Right lobe of liver (tissue), 4 donors: ENCODE results near the gene DES.

ENCODE experiments used
- POLR2A ChIP-seq: fragments of 450-650 bp; IDR thresholded peaks from one replicate; pipeline ENCODE4 v1.6.1; 2017; ENCODE audit warnings: antibody characterized with exemption, mild to moderate bottlenecking
- TF ChIP-seq, protein P1 (sequence below), 4 donors: fragments of 200-600 bp in 3 of 4; fragments of 450-650 bp in 1 of 4; IDR thresholded peaks; one replicate each; pipeline versions ENCODE4 v1.5.1 to v1.8.0; 2016 to 2022; ENCODE audit warnings: antibody characterized with exemption in 4 of 4, mild to moderate bottlenecking in 2 of 4
- donor health status: DM: no; HTN: no; CAD: no.
- donor health status: DM: no; HTN: no; CAD: no.
- donor health status: DM: no; HTN: yes; CAD: no.

DNA sequence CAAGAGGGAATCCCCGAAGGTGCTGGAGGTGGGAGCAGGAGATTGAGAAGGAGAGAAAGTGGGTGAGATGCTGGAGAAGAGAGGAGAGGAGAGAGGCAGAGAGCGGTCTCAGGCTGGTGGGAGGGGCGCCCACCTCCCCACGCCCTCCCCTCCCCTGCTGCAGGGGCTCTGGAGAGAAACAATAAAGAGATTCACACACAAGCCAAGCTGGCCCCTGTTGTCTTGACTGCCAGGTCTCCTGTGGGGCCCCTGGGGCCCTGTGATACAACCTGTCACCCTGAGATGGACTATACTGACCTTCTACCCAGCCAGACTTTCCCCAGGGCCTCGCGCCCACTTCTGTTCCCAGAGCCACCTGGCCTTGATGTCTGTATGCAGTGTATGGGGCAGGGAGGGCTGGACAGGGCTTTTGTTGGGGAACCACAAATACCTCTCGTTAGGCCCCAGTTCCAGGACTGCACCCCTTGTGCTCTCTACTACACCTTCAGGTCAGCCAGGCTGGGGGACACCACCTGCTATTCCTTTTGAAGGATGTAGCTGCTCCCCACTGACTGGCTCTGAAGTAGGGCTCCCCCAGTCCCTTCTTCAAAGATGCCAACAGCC, 8.5 kb downstream of the DES start:
- TF ChIP-seq, protein P1, sequence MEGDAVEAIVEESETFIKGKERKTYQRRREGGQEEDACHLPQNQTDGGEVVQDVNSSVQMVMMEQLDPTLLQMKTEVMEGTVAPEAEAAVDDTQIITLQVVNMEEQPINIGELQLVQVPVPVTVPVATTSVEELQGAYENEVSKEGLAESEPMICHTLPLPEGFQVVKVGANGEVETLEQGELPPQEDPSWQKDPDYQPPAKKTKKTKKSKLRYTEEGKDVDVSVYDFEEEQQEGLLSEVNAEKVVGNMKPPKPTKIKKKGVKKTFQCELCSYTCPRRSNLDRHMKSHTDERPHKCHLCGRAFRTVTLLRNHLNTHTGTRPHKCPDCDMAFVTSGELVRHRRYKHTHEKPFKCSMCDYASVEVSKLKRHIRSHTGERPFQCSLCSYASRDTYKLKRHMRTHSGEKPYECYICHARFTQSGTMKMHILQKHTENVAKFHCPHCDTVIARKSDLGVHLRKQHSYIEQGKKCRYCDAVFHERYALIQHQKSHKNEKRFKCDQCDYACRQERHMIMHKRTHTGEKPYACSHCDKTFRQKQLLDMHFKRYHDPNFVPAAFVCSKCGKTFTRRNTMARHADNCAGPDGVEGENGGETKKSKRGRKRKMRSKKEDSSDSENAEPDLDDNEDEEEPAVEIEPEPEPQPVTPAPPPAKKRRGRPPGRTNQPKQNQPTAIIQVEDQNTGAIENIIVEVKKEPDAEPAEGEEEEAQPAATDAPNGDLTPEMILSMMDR (IDR thresholded peaks at IDR 0.05): no peak
- no peak for TF ChIP-seq POLR2A
